ENCODE results near the gene NCAM1.

- TF ChIP-seq CTCF (optimal IDR thresholded peaks at IDR 0.05 in 1 of 3, IDR thresholded peaks at IDR 0.05 in 1 of 3, conservative IDR thresholded peaks at IDR 0.05 in 1 of 3; ENCODE audit: extremely low read depth in 1 of 3, insufficient read depth in 2 of 3, low read length in 3 of 3), result no peak
- TF ChIP-seq EZH2 (IDR thresholded peaks at IDR 0.05; ENCODE audit: low read length), result no peak
Observed at GRCh38 chr11:113222241-113222640, 261.0 kb downstream of the NCAM1 start.
